HCT116 (cell line): ENCODE data around the gene APLN.

Source experiments
- ATF3 ChIP-seq: IDR thresholded peaks from 2 replicates; pipeline ENCODE4 v1.6.1; 2012
- ELF1 ChIP-seq: IDR thresholded peaks from 2 replicates; pipeline ENCODE4 v1.6.1; 2012; ENCODE audit warnings: low read depth, borderline replicate concordance
- EZH2 ChIP-seq: fragments of 200-600 bp; sonication (generic); IDR thresholded peaks from 2 replicates; pipeline ENCODE4 v1.6.1; 2017; ENCODE audit warnings: antibody characterized with exemption, mixed run types
- JUND ChIP-seq: IDR thresholded peaks from 2 replicates; pipeline ENCODE4 v1.6.1; 2012
- POLR2A ChIP-seq: IDR thresholded peaks from 2 replicates; pipeline ENCODE4 v1.7.0; 2011; ENCODE audit warnings: borderline replicate concordance; ENCODE audit not compliant: insufficient read depth, insufficient read length; ENCODE audit errors: extremely low read depth
- POLR2AphosphoS5 ChIP-seq: IDR thresholded peaks from 2 replicates; pipeline ENCODE4 v1.6.1; 2011; ENCODE audit warnings: mild to moderate bottlenecking, low read depth, low read length, moderate library complexity
- RAD21 ChIP-seq: IDR thresholded peaks from 2 replicates; pipeline ENCODE4 v1.6.1; 2012; ENCODE audit warnings: low read depth, mild to moderate bottlenecking
- SIN3A ChIP-seq: IDR thresholded peaks from 2 replicates; pipeline ENCODE4 v1.6.1; 2012; ENCODE audit warnings: low read depth
- YY1 ChIP-seq: IDR thresholded peaks from 2 replicates; pipeline ENCODE4 v1.6.1; 2011; ENCODE audit warnings: low read length, low read depth, moderate library complexity, mild to moderate bottlenecking; ENCODE audit not compliant: insufficient replicate concordance; ENCODE audit errors: extremely low read depth
- ZNF274 ChIP-seq: fragments of 200-500 bp; sonication (Bioruptor generic); IDR thresholded peaks from 2 replicates; pipeline ENCODE4 v1.6.1; 2014; ENCODE audit warnings: mild to moderate bottlenecking, low read depth, low read length, inconsistent platforms
- TF ChIP-seq, protein P1 (sequence below), 3 experiments: fragments of 200-600 bp in 1 of 3; sonication (generic) in 1 of 3; IDR thresholded peaks in 2 of 3; conservative IDR thresholded peaks in 1 of 3; 2 replicates each; pipeline ENCODE4 v1.5.1; 2012 to 2017; ENCODE audit warnings: low read depth in 2 of 3, low read length in 2 of 3, antibody characterized with exemption in 1 of 3, borderline replicate concordance in 1 of 3, control low read depth in 1 of 3, mild to moderate bottlenecking in 1 of 3, mixed read lengths in 1 of 3, mixed run types in 1 of 3, moderate library complexity in 1 of 3; ENCODE audit not compliant: insufficient read depth in 1 of 3

DNA sequence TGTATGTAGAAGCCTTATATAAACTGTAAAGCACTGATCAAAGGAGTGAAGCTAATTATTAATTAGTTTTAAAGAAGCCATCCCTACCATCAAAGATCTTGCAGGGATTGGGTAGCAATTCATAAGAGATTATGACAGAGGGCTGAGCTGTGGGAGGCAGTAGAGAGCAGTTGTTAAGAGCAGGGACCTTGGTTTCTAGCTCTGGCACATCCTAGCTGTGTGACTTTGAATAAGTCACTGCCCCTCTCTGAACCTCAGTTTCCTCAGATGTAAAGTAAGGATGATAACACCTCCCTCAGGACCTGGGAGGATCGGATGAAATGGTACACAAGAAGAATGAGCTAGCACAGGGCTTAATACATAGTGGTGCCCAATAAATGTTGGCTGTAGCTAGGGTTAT lies 45.4 kb downstream of the APLN start:
- TF ChIP-seq EZH2, result no peak
- TF ChIP-seq POLR2AphosphoS5, result no peak
- TF ChIP-seq POLR2A, result no peak
- TF ChIP-seq ATF3, result no peak
- TF ChIP-seq ELF1, result no peak
- TF ChIP-seq, protein P1, sequence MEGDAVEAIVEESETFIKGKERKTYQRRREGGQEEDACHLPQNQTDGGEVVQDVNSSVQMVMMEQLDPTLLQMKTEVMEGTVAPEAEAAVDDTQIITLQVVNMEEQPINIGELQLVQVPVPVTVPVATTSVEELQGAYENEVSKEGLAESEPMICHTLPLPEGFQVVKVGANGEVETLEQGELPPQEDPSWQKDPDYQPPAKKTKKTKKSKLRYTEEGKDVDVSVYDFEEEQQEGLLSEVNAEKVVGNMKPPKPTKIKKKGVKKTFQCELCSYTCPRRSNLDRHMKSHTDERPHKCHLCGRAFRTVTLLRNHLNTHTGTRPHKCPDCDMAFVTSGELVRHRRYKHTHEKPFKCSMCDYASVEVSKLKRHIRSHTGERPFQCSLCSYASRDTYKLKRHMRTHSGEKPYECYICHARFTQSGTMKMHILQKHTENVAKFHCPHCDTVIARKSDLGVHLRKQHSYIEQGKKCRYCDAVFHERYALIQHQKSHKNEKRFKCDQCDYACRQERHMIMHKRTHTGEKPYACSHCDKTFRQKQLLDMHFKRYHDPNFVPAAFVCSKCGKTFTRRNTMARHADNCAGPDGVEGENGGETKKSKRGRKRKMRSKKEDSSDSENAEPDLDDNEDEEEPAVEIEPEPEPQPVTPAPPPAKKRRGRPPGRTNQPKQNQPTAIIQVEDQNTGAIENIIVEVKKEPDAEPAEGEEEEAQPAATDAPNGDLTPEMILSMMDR (IDR thresholded peaks at IDR 0.05 in 2 of 3, conservative IDR thresholded peaks at IDR 0.05 in 1 of 3; ENCODE audit: borderline replicate concordance in 1 of 3, insufficient read depth in 1 of 3, low read depth in 2 of 3, low read length in 2 of 3), result 0 out of 6 replicates have a peak, but pooled peaks of 1 of the 3 experiments have one; percentile 9
- no peak for TF ChIP-seq JUND
- TF ChIP-seq SIN3A, result no peak
- TF ChIP-seq RAD21, result 0 out of 2 replicates have a peak, but pooled peaks have one; percentile 9
- no peak for TF ChIP-seq ZNF274
- no peak for TF ChIP-seq YY1
